ENCODE data around the gene ISOC1.

DNA sequence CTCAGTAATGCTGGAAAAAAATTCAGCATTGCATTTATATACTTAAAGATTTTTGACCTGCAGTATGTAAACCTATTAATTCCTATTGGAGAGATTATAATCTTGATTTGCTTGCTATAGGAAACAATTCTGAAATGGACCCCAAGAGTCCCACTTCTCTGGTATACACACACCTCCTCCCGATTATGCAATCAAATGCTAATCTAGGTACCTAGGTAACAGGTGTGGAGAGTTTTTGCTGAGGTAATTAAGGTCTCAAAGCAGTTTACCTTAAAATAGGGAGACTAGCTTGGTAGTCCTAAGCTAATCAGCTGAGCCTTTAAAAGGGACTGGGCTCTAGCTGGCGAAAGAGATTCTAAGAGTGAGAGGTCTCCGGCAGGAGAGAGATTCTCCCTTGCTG is 22.2 kb downstream of the ISOC1 start:
- TF ChIP-seq POLR2A (IDR thresholded peaks at IDR 0.05; ENCODE audit: low read length) (no peak), GATA1 (IDR thresholded peaks at IDR 0.05; ENCODE audit: low read depth, low read length) (no peak)

Measured in erythroblast (primary cell).